Thoracic aorta (tissue), 2 donors: ENCODE measurements around the gene TCF4. TPM values are rescaled to one million over a fixed set of nuclear protein-coding genes. Genes with fewer than 3 reads are reported as not detected.

Source experiments
- ATAC-seq: fragments of 150-250 bp; one replicate; pipeline ENCODE4 v1.8.0; 2017; ENCODE audit warnings: low read depth; ENCODE audit not compliant: insufficient number of reproducible peaks, low FRiP score
- DNase-seq: peaks from one replicate; pipeline ENCODE4 v3.0.0-alpha.2; 2020; ENCODE audit warnings: low spot score
- H3K27ac ChIP-seq, 2 donors: fragments of 200-600 bp; sonication (generic); 1 replicate in 1 of 2; 2 replicates in 1 of 2; pipeline ENCODE4 v1.5.1; 2016; ENCODE audit warnings: mild to moderate bottlenecking in 2 of 2, moderate library complexity in 2 of 2
- H3K27me3 ChIP-seq: fragments of 200-600 bp; sonication (generic); replicated peaks from 2 replicates; pipeline ENCODE4 v1.6.0; 2016; ENCODE audit warnings: mild to moderate bottlenecking; ENCODE audit not compliant: insufficient read depth
- H3K36me3 ChIP-seq: fragments of 200-600 bp; sonication (generic); one replicate; pipeline ENCODE4 v1.5.1; 2016
- H3K4me1 ChIP-seq, 2 donors: fragments of 200-600 bp; sonication (generic); 1 replicate in 1 of 2; 2 replicates in 1 of 2; pipeline versions ENCODE4 v1.5.1 to v1.6.0; 2016; ENCODE audit warnings: low read depth in 2 of 2, mild to moderate bottlenecking in 1 of 2; ENCODE audit not compliant: control insufficient read depth in 1 of 2
- H3K4me3 ChIP-seq: fragments of 200-600 bp; sonication (generic); 2 replicates; pipeline ENCODE4 v1.5.1; 2016; ENCODE audit warnings: mild to moderate bottlenecking
- H3K9me3 ChIP-seq: fragments of 200-600 bp; sonication (generic); 2 replicates; pipeline ENCODE4 v1.5.1; 2016
- CTCF ChIP-seq: fragments of 200-600 bp; sonication (generic); IDR thresholded peaks from one replicate; pipeline ENCODE4 v1.5.1; 2019; ENCODE audit warnings: antibody characterized with exemption
- total RNA-seq, 2 donors: library from RNA; depleted of rRNA; stranded (reverse); fragments of >200 nt; gene quantifications; one replicate each; pipeline versions ENCODE4 v1.1.0 to v1.2.3, GENCODE V29; 2016

Gene TCF4
- total RNA-seq, 2 donors from 2014 or later = 178 to 267 TPM

GRCh38 chr18:55356815-55357214, 231.2 kb downstream of the TCF4 start:
- H3K27me3 ChIP-seq = no peaks in the 10 kb centered on the region
- DNase-seq (no peak), ATAC-seq (no peak)
- no peaks in the 10 kb centered on the region for H3K4me1 ChIP-seq
- no peak for TF ChIP-seq CTCF
- H3K27ac ChIP-seq = no peak overlapping the region
- H3K4me3 ChIP-seq = no peak overlapping the region
- H3K36me3 ChIP-seq = no peaks in the 10 kb centered on the region
- H3K9me3 ChIP-seq = no peaks in the 10 kb centered on the region

- Histone ChIP-seq H3K36me3 (no peaks in the 10 kb centered on the region), H3K27ac (no peak overlapping the region), H3K4me3 (no peak overlapping the region), H3K27me3 (no peaks in the 10 kb centered on the region), H3K9me3 (no peaks in the 10 kb centered on the region), H3K4me1 (peaks cover 0 to 7% of the 10 kb centered on the region in 2 donors)
- DNase-seq (no peak), ATAC-seq (no peak)
- TF ChIP-seq CTCF = no peak
These were observed 232.8 kb downstream of the TCF4 start for GRCh38 chr18:55355223-55355622.

GRCh38 chr18:55354795-55355194, 233.2 kb downstream of the TCF4 start:
- H3K27ac ChIP-seq = no peak overlapping the region
- no peaks in the 10 kb centered on the region for H3K9me3 ChIP-seq
- DNase-seq = no peak
- ATAC-seq = no peak
- no peaks in the 10 kb centered on the region for H3K27me3 ChIP-seq
- H3K4me1 ChIP-seq = peaks cover 0 to 7% of the 10 kb centered on the region in 2 donors
- TF ChIP-seq CTCF = no peak
- no peaks in the 10 kb centered on the region for H3K36me3 ChIP-seq
- H3K4me3 ChIP-seq = no peak overlapping the region

DNA sequence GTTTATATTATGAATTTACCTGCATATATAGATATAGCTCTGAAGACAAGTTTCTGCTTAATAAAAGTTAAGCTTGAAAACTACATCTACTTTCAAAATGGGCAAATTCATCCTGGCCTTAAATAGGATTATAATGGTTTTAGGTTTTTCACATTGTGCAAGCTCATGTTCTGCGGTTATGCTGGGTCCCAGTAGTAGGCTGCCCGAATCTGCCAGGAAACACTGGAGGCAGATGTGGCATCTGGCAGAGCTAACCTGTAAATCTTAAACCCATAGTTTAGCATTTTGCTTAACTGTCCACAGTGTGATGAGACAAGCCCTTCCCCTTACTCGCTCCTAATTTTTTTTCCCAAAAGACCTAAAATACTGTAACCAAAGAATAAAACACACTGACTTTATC, 234.2 kb downstream of the TCF4 start:
- Histone ChIP-seq H3K9me3 (no peaks in the 10 kb centered on the region), H3K27ac (no peak overlapping the region), H3K27me3 (no peaks in the 10 kb centered on the region), H3K36me3 (no peaks in the 10 kb centered on the region), H3K4me1 (peaks cover 0 to 7% of the 10 kb centered on the region in 2 donors), H3K4me3 (no peak overlapping the region)
- no peak for DNase-seq
- ATAC-seq = no peak
- no peak for TF ChIP-seq CTCF

DNA sequence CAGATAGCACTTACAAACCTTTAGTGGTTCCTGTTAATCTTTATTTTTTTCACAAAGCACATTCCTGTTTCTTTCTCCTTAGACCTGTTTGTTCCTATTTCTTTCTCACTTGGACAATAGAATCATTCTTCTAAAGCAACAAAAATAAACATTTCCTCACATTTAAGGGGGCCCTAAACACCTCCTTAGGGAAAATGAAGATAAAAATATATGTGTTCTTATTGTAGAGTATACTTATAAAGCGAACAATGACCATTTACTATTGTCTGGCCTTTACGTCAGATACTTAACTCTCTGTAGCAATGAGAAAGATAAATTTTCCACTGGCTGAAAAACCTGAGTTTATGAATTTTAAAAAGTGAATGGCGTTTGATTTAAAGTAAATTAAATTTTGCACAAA, 234.6 kb downstream of the TCF4 start:
- Histone ChIP-seq H3K4me1 (peaks cover 0 to 7% of the 10 kb centered on the region in 2 donors), H3K27ac (no peak overlapping the region), H3K36me3 (no peaks in the 10 kb centered on the region), H3K9me3 (no peaks in the 10 kb centered on the region), H3K27me3 (no peaks in the 10 kb centered on the region), H3K4me3 (no peak overlapping the region)
- ATAC-seq (no peak), DNase-seq (no peak)
- TF ChIP-seq CTCF = no peak
